GM18868 (cell line): ENCODE data around the gene CACNG4.

ENCODE experiments used
- ATAC-seq: cut with Tn5 transposase; IDR thresholded peaks from one replicate; pipeline ENCODE4 v1.9.1; 2021; ENCODE audit warnings: mild to moderate bottlenecking, moderate library complexity; ENCODE audit not compliant: unreplicated experiment

CACNG4 gene

DNA sequence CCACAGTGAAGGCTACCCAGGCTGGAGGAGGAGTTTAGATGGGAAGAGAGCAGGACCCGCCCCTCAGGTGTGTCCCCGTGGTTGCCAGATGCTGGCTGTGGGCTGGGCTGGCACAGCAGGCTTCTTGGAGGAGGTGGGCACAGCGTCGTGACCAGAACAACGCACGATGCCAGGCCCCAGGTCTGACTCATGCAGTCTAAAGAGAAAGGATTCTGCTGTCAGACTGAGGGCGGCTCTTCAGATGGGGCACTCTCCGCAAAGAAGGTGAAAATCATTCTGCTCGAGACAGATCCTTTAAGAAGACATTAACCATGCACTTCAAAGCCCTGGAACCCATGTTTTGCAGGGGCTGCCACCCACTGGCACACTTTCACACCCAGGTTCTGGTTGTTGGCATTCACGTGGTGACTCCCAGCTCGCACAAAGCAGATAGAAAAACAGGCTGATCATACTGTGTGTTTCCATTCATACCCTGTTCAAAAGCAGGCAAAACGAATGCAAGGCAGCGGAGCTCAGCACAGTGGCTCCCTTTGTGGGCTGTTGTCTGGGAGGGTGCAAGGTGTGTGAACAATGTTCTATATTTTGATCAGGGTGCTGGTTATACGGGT lies 19.0 kb downstream of the CACNG4 start:
- no peak for ATAC-seq

DNA sequence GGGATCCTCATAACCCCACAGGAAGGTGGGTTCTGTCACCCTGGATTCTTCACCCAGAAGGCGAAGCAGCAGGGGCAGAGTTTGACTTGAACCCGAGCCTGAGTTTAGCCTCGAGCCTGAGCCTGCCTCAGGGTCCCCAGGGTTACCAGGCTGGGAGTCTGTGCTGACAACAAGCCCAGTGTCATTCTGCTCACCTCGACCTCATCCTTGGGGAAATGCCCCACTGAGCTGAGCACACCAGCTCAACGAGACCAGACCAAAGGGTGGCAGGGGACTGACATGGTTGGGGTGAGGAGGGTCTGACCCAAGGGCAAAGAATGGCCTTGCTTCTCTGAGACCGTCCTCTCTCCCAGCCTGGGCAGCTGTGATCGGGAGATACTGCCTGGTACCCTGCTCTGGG lies 20.2 kb downstream of the CACNG4 start:
- no peak for ATAC-seq

DNA sequence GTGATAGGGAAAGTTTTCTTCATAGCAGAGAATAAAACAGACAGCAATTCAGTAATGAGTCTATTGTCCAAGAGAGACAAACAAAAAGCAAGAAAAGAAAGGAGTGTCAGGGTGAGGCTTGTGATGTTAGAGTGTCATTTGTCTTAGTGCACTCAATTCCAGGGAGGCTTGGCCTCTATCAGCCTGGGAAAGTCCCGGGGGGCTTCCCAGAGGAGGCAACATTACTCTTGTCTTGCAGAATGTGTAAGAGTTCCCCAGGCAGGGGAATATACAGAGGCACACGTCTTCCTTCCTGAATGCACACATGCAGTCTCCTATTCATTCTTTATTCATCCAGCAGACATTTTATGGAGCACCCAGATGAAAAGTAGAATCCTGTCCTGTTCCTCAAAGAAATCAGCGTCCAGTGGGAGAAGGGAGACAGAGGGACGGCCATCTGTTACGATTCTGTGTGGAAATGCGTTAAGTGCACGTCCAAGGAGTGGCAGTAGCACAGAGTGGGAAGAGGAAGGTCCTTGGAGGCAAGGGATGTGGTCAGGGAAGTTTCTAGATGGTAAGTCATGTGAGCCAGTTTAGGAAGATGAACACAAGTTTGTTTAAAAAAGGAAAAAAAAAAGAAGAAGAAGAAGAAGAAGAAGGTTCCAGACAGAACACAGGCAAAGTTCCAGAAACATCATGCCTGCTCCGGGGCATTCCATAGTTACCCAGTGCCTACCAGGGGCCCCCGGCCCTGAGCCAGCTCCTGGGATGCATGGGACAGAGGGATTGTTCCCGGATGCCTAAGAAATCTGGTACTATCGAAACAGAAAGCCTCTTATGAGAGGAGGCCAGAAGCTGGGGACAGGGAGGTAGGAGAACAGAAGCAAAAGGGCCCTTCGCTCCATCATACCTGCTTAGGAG lies 21.1 kb downstream of the CACNG4 start:
- peak; percentile 86 for ATAC-seq

DNA sequence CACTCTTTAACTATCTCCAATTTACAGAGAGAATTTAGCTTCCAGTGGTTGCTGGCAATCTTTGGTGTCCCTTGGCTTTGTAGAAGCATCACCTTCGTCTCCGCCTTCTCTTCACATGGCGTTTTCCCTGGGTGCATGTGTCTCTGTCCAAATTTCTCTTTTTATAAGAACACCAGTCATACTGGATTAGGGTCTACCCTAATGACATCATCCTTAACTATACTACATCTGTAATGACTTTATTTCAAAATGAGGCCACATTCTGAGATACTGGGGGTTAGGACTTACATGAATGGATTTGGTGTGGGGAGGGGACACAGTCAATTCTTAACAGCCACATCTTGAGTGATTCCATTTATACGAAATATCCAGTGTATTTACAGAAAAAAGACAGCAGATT lies 22.2 kb downstream of the CACNG4 start:
- no peak for ATAC-seq

DNA sequence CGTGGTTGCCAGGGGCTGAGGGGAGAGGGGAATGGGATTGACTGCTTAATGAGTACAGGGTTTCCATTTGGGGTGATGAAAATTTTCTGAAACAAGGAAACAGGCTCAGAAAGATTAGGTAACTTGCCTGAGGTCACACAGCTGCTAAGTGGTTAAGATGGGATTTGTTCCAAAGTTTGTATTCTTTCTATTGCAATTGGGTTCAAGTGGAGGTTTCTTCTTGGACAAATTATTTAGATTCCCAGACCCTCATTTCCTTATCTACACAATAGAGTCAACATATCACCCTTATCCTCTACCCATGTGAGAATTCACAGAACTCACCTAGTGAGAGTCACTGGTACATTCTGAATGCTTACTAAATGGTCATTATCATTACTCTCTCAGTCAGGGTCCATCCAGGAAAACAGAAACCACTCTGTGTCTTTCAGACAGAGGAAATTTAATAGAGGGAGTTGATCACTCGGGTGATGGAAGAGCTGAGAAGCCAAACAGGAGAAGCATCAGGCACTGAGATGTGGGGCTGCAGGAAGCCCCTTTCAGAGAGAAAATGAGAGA lies 22.6 kb downstream of the CACNG4 start:
- no peak for ATAC-seq

DNA sequence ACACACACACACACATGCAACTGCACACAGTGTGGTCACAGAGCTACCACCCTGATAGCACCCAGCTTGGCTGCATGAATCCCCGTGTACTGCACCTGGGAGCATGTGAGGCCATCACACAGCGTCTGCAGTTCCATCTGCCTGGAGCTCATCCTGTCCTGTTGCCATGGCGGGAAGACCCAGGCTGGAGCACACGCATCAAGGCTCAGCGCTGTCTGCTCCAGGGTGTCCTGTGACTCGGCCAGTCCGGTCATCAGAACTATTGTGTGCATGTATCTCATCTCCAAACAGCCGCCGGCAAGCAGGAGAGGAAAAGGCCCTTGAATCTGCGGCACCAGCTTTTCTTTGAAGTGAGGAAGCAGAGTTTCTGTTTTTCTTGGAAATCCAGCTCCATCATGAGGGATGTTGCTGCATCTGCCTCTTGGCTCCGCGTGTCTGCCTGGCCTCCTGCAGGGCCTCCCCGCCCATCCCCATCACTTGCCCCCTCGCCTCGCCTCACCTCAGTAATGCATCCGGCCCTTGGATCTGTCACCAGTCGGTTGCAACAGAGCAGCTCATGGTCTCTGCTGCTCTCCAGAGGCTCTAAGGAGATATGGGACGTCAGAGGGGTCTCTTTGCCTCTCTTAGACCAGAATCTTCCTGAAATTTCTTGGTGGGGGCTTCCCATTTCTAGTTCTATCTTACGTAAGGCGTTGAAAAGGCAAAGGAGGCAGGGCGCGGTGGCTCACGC lies 23.7 kb downstream of the CACNG4 start:
- no peak for ATAC-seq

DNA sequence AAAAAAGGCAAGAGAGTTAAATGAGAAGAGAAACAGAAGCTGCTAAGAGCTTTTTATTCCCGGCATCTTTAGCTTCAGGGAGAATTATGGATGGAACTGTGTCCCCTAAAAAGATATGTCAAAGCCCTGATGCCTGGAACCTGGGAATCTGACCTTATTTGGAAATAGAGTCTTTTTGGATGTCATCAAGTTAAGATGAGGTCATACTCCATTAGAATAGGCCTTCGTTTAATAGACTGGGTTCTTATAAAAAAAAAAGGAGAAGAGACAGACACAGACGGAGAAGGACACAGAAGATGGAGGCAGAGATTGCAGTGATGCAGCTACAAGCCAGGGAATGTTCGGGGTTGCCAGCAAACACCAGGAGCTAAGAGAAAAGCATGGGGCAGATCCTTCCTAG lies 24.6 kb downstream of the CACNG4 start:
- ATAC-seq = no peak

DNA sequence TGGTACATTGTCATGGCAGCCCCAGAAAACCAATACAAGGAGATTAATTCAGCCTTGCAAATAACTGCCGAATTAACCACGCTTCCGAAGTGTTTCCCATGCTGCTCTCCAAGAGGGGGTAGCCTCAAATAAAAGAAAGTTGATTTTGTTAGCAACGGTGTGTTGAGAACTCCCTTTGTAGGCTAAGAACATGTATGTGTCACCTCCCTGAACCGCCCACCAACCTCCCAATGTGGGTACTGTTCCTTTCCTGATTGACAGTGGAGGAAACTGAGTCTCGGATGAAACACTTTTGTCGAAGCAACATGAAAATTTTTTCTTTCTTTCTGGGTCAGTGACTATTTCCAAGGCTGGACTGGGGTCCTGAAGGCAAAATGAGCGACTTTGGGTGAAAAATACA lies 25.1 kb downstream of the CACNG4 start:
- no peak for ATAC-seq

DNA sequence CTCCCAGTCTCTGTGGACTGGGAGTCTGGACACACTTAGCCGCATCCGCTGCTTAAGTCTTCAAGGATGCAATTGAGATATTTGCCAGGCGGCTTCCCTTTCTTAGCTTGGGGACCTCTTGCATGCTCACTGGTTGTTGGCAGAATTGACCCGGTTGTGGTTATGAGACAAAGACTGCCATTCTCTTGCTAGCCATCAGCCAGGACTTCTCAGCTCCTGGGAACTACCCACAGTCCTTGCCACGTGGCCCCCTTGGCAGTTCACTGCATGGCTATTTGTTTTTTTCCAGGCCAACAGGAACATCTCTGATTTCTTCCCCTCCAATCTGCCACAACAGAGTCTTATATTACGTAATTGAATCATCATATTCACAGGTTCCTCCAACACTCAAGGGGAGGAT lies 25.5 kb downstream of the CACNG4 start:
- no peak for ATAC-seq

DNA sequence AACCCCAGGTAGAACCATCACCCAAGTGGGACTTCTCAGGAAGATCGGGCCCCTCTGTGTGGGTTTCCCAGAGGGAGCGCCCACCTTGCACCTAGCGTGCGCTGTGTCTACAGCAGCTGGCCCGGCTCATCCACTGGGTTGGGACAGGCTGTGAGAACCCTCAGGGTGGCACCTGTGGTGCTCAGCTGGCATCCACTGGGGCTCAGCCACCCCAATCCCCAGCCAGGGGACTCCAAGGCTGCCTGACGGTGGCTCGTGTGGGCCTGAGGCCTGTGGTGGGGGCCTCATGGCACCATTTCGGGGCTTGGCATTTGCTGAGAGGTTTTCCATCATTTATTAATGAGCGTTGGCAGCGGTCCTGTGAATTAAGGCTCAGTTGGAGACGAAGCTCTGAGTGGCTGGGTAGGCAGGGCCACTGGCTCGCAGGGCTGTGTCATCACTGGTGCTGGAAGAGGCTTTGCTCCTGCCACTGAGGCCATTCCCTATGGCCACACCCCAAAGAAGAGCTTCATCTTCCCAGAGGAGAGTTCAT lies 28.5 kb downstream of the CACNG4 start:
- ATAC-seq = no peak

DNA sequence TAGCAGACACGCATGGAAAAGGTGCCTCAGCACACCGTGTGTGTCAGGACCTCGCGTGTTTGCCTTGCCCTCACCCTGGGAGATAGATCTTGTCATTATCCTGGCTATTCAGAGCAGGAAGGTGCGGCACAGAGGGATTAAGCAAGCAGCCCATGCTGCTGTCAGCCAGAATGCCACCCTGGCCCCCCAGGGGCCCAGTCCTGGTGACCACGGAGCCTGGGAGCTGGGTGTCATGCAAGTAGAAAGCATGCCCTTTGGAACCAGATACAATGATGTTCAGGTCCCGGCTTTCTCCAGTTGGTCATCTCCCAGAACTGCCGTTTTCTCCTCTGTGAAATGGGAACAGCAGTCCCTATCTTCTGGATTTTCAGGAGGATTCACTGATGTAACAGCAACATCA lies 29.9 kb downstream of the CACNG4 start:
- no peak for ATAC-seq

DNA sequence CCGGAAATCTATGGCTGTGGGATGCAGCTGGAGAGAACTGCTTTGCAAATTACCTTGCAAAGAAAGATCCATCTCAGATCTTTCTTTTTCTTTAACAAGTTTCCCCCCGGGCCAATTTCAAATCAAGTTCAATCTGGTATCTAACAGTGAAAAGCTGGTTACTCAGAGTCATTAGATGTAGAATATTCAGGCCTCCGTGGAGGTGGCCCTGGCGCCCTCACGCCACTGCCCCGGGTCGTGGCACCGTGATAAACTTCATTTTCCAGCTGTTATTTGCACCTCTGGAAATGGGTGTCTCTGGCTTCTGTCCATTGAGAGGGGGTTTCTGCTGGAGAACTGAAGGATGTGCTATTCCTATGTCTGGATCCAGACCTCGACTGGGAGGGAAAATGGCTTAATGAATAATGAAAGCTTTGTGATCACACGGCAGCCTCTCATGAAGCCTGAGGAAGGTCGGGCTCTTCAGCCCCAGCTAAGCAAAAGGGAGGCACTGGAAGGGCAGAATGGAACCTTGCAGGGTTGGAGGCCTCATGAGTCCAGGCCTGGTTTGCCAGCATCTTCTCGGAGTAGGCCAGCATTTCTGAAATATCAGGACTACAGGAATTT lies 30.5 kb downstream of the CACNG4 start:
- no peak for ATAC-seq

DNA sequence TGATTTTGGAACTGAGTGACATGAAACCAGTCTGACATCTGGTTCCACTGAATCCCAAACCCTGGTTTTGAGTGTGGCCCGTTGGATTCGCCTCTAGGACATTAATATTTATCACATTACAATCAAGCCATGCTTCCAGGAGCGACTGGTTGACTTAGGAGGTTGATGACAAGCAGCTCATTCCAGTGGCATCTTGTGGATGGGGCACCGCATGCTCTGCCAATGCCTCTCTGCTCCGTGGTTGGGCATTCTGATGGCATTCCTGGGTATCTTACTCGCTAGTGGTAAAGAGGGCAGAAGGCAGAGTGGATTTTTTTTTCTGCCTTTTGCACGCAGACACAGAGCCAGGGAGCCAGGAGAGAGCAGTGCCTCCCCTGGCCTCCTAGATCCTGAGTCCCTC lies 31.4 kb downstream of the CACNG4 start:
- no peak for ATAC-seq

DNA sequence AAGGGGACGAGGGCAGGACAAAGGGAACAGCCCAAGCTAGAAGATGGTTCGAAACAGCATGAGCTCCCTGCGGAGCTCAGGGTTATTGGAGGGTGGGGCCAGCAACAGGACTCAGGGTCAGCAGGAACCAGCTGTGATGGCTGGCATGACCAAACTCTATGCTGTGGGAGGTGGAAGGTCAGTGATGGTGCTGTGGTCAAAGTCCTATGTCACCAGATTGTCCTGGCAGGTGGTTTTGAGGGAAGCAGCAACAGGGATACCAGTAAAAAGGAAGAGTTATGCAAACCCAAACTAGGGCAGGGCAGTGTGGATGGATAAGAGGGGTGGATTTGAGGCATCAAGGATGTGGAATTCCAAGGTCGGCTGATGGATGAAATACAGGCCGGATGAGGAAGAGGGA lies 32.4 kb downstream of the CACNG4 start:
- ATAC-seq = no peak

DNA sequence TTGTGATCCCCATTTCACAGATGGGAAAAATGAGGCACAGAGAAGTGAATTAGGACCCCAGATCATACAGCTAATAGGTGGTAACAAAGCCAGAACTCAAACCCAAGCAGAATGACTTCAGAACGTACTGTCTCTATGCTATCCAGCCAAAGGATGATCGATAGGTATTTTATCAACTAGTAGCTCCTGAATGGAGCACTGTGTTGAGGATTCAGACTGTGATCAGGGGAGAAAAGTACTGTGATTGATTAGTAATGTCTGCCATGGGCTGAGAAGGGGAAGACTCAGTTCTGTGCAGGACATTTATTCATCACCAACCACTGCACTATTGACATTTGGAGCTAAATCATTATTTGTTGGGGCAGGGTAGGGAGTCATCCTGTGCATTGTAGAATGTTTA lies 38.7 kb downstream of the CACNG4 start:
- ATAC-seq = no peak

DNA sequence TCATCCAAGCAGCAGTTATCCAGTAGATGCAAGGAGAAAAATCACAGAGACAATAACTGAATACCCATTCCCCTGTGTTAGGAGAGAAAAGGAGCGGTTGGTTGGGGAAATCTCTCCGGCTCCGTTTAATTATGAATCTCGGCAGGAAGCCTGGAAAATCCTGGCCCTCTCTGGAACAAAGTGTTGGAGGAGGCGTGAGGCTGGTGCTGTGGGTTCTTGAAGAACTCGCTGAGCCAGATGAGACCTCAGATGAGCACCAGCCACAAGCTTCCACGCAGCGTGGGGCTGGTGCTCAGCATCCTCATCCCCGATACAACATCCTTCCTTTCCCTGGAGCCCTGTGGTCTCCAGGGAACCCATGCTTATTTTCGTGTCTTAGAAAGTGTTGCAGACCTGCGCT lies 39.7 kb downstream of the CACNG4 start:
- no peak for ATAC-seq

DNA sequence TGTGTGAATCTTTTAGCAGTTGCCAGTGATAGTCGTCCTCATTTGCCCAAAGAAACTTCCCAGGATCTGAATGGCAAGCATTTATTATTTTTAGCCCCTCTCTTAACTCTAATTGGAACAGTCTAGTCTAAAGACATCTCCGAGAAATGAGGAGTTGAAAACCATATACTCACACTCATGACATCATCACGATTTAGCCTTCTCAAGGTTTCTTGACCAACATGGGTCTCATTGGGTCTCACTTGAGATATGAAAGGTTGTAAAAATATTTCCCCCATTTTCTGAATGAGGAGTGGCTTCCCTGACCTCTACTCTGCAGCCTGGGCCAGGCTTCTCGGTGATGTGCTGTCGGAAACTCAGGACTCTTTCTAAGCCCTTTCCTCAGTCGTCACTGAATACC lies 42.8 kb downstream of the CACNG4 start:
- ATAC-seq = no peak

DNA sequence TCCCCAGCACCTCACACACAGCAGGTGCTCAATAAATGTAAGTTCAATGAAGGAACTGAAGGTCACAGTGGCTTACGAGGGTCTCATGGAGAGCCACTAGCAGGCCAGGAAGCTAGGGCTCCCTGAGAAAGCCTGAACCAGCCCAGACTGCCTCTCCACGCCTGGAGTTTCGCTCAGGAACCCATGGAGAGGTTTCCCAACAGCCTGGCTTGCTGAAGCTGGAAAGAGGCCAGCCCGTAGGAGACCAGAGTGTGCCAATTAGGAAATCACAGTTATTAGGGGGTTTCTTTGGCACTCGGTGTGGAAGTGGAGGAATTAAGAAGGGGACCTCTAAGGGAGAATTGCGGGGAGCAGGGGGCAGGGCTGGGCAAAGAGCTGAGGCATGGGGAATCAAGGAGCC lies 43.6 kb downstream of the CACNG4 start:
- no peak for ATAC-seq

DNA sequence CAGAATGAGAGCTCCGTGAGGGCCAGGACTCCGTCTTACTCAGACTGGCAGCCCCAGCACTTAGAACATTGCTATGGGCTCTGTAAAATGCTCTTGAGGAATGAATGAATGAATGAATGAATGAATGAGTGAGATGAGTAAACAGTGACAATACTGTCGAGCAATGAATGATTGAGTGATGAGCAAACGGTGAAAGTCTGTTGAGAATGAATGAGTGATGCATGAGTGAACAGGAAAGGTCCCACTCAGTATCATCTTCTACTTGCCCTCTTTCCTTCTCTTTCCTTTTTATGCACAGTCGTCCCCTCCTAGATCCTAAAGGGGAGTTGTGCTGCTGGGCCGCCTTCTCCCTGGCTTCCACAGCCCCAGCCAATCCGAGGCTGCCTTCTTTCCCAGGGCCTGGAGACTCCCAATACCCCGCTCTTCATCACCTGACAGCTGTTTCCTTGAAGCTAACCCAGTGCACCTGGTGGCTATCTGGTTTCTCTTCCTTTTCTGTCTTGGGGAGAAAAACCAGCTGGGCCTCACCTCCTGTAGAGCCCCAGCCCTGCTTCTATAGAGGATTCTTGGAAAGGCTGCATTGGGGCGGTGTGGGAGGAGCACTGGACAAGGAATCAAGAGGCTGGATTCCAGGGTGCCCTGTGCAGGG lies 47.1 kb downstream of the CACNG4 start:
- ATAC-seq = no peak

DNA sequence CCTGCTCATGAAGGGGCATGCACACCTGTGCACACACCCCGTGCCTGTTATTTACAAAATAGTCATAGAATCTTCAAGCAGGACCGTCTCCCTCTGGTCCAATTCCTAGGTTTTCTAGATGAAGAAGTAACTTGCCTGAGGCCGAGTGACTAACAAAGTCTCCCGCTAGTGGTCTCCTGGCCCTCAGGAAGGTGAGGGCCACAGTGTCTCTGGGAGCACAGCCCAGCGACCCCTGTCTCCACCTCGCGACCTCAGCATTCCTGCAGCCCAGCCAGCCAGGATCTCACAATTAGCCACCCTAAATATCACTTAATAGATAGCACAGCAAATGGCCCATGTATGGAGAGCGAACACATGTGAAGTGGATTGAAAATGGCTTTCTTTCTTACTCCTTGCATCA lies 49.4 kb downstream of the CACNG4 start:
- no peak for ATAC-seq
